Caco-2 (cell line): ENCODE results near the gene SMIM30. TPM values are rescaled to one million over a fixed set of nuclear protein-coding genes. Genes with fewer than 3 reads are reported as not detected.

Experiments
- BruUV-seq: library from RNA; stranded (reverse); fragments of 400-500 nt; replicated peaks from 2 replicates; lab custom pipeline; 2021; lab: Mats Ljungman, UMichigan
- CTCF ChIA-PET: fragments of 300-600 bp; sonication (Branson Sonifier 250); formaldehyde crosslinking; loops from one replicate; lab custom pipeline; 2022; ENCODE audit warnings: antibody characterized with exemption; lab: Charles Lee
- POLR2A ChIA-PET: fragments of 300-600 bp; sonication (Branson Sonifier 250); formaldehyde crosslinking; loops from one replicate; lab custom pipeline; 2022; ENCODE audit warnings: antibody characterized with exemption; lab: Charles Lee
- DNase-seq, 2 experiments: peaks; one replicate each; pipeline versions ENCODE4 v3.0.0 to v3.0.0-alpha.2; 2020 to 2022
- H3K27me3 ChIP-seq: replicated peaks from 2 replicates; pipeline ENCODE4 v1.6.0; 2011; ENCODE audit warnings: low read length; ENCODE audit not compliant: control insufficient read depth, insufficient read depth
- H3K36me3 ChIP-seq: 2 replicates; pipeline ENCODE4 v1.5.1; 2011; ENCODE audit warnings: low read length; ENCODE audit not compliant: control insufficient read depth, insufficient read depth
- H3K4me1 ChIP-seq: fragments of 250-450 bp; sonication (Bioruptor Pico); 2 replicates; pipeline ENCODE4 v1.5.1; 2020; ENCODE audit warnings: mild to moderate bottlenecking
- H3K4me3 ChIP-seq: 2 replicates; pipeline ENCODE4 v1.5.1; 2011; ENCODE audit warnings: low read depth, mild to moderate bottlenecking, control low read depth, low read length
- H3K9me3 ChIP-seq: fragments of 250-450 bp; sonication (Bioruptor Pico); 2 replicates; pipeline ENCODE4 v1.5.1; 2020; ENCODE audit warnings: mild to moderate bottlenecking, moderate library complexity
- H3K27ac Mint-ChIP-seq: one replicate; pipeline ENCODE4 v1.8.0; 2022; ENCODE audit warnings: mixed read lengths; ENCODE audit not compliant: unreplicated experiment
- H3K27me3 Mint-ChIP-seq: one replicate; pipeline ENCODE4 v1.8.0; 2022; ENCODE audit warnings: mixed read lengths; ENCODE audit not compliant: insufficient read depth, unreplicated experiment
- H3K36me3 Mint-ChIP-seq: one replicate; pipeline ENCODE4 v1.8.0; 2022; ENCODE audit warnings: mild to moderate bottlenecking, mixed read lengths; ENCODE audit not compliant: insufficient read depth, unreplicated experiment
- H3K4me1 Mint-ChIP-seq: one replicate; pipeline ENCODE4 v1.8.0; 2022; ENCODE audit warnings: low read depth, mixed read lengths; ENCODE audit not compliant: unreplicated experiment
- H3K4me3 Mint-ChIP-seq: one replicate; pipeline ENCODE4 v1.8.0; 2022; ENCODE audit warnings: mild to moderate bottlenecking, moderate library complexity, mixed read lengths; ENCODE audit not compliant: unreplicated experiment
- H3K9me3 Mint-ChIP-seq: one replicate; pipeline ENCODE4 v1.8.0; 2022; ENCODE audit warnings: mixed read lengths; ENCODE audit not compliant: unreplicated experiment
- CTCF ChIP-seq, 2 experiments: fragments of 200-600 bp in 1 of 2; IDR thresholded peaks; 1 replicate in 1 of 2; 2 replicates in 1 of 2; pipeline versions ENCODE4 v1.5.1 to v1.8.0; 2011 to 2022; ENCODE audit warnings: antibody characterized with exemption in 1 of 2, control low read depth in 1 of 2, inconsistent platforms in 1 of 2, low read depth in 1 of 2, low read length in 1 of 2, mild to moderate bottlenecking in 1 of 2, moderate library complexity in 1 of 2; ENCODE audit not compliant: insufficient read depth in 1 of 2, severe bottlenecking in 1 of 2, unreplicated experiment in 1 of 2
- intact Hi-C: fragments of 100-400 bp; cut with micrococcal nuclease; formaldehyde crosslinking; loops from one replicate; pipeline ENCODE4 v1.10.0; 2022; ENCODE audit not compliant: unreplicated experiment
- total RNA-seq: library from RNA; stranded (reverse); gene quantifications from 2 replicates; pipeline ENCODE4 v1.2.3, GENCODE V29; 2022

Gene SMIM30
- total RNA-seq, 1 experiment from 2014 or later: 29.9 TPM

- Histone ChIP-seq H3K4me1 (no peaks in the 10 kb centered on the region), H3K27me3 (no peaks in the 10 kb centered on the region; the same call in 1 of the 2 replicates), H3K9me3 (no peaks in the 10 kb centered on the region), H3K36me3 (no peaks in the 10 kb centered on the region), H3K4me3 (no peak overlapping the region)
- Mint-ChIP-seq H3K36me3 (no peaks in the 10 kb centered on the region), H3K4me3 (no peak overlapping the region), H3K27ac (no peak overlapping the region), H3K9me3 (no peaks in the 10 kb centered on the region), H3K4me1 (no peaks in the 10 kb centered on the region), H3K27me3 (peaks cover 6% of the 10 kb centered on the region)
- BruUV-seq: no TSS peak
- ChIA-PET POLR2A (no interaction called here), CTCF (no interaction called here)
- DNase-seq: no peak
- no peak for TF ChIP-seq CTCF (IDR thresholded peaks at IDR 0.05; ENCODE audit: insufficient read depth in 1 of 2, low read depth in 1 of 2, low read length in 1 of 2, severe bottlenecking in 1 of 2, unreplicated experiment in 1 of 2)
- intact Hi-C loops: no loop called here
Measured at GRCh38 chr7:113141803-113142202, 23.4 kb upstream of the SMIM30 start.

- Mint-ChIP-seq H3K4me1 (no peaks in the 10 kb centered on the region), H3K27ac (no peak overlapping the region), H3K4me3 (no peak overlapping the region), H3K9me3 (no peaks in the 10 kb centered on the region), H3K36me3 (no peaks in the 10 kb centered on the region), H3K27me3 (peaks cover 7% of the 10 kb centered on the region)
- Histone ChIP-seq H3K9me3 (no peaks in the 10 kb centered on the region), H3K4me3 (no peak overlapping the region), H3K4me1 (no peaks in the 10 kb centered on the region), H3K27me3 (no peaks in the 10 kb centered on the region; the same call in 1 of the 2 replicates), H3K36me3 (no peaks in the 10 kb centered on the region)
- ChIA-PET POLR2A (no interaction called here), CTCF (no interaction called here)
- no peak for TF ChIP-seq CTCF (IDR thresholded peaks at IDR 0.05; ENCODE audit: insufficient read depth in 1 of 2, low read depth in 1 of 2, low read length in 1 of 2, severe bottlenecking in 1 of 2, unreplicated experiment in 1 of 2)
- no TSS peak for BruUV-seq
- intact Hi-C loops: no loop called here
- DNase-seq: no peak
Measured at GRCh38 chr7:113140956-113141355, 22.6 kb upstream of the SMIM30 start.

GRCh38 chr7:113137241-113137640, 18.9 kb upstream of the SMIM30 start:
- Mint-ChIP-seq H3K4me1 (no peaks in the 10 kb centered on the region), H3K36me3 (no peaks in the 10 kb centered on the region), H3K27ac (no peak overlapping the region), H3K4me3 (no peak overlapping the region), H3K9me3 (no peaks in the 10 kb centered on the region), H3K27me3 (peaks cover 20% of the 10 kb centered on the region)
- Histone ChIP-seq H3K4me3 (no peak overlapping the region), H3K4me1 (no peaks in the 10 kb centered on the region), H3K9me3 (no peaks in the 10 kb centered on the region), H3K27me3 (no peaks in the 10 kb centered on the region; the same call in 1 of the 2 replicates), H3K36me3 (no peaks in the 10 kb centered on the region)
- POLR2A ChIA-PET: no interaction called here
- no TSS peak for BruUV-seq
- intact Hi-C loops: no loop called here
- CTCF ChIA-PET: no interaction called here
- no peak for TF ChIP-seq CTCF (IDR thresholded peaks at IDR 0.05; ENCODE audit: insufficient read depth in 1 of 2, low read depth in 1 of 2, low read length in 1 of 2, severe bottlenecking in 1 of 2, unreplicated experiment in 1 of 2)
- DNase-seq: no peak
